T-helper 2 cell treated with Interferon-gamma antibody and Interleukin-4, amounts not matched to agents 100 ng/mL and 5 ng/mL, for 36 hours (primary cell): ENCODE measurements around the gene ZNF197. TPM values are rescaled to one million over a fixed set of nuclear protein-coding genes. Genes with fewer than 3 reads are reported as not detected.
"Not testable (repeated sequence)": the region's sequence is repeated elsewhere in the genome, so short reads cannot be mapped to it uniquely, and the experiment has no call there.

ENCODE experiments used
- intact Hi-C: fragments of 100-400 bp; cut with micrococcal nuclease; formaldehyde crosslinking; loops from one replicate; pipeline ENCODE4 v1.15.1; 2023
- total RNA-seq: library from RNA; stranded (reverse); gene quantifications from 2 replicates; pipeline ENCODE4 v1.2.3, GENCODE V29; 2022

Gene ZNF197
- total RNA-seq, 1 donor from 2014 or later, result 12.1 TPM

DNA sequence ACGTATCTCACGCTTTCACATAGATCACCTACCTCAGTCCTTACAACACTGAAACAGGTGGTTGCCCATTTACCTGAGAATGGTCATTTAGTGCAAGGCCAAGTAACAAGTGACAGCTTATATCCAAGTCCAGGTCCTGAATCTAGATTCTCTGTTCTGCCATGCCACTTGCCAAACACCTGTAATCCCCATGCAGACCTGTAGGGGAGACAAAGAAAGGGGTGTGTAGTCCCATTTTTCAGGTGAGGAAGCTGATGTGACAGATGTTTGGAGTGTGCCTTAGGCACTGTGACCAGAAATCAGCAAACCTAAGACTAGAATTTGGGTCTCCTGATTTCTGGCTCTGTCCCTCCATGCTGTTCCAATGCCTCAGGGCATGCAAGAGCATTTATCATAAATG is 36.4 kb downstream of the ZNF197 start:
- intact Hi-C loops, result no loop called here

DNA sequence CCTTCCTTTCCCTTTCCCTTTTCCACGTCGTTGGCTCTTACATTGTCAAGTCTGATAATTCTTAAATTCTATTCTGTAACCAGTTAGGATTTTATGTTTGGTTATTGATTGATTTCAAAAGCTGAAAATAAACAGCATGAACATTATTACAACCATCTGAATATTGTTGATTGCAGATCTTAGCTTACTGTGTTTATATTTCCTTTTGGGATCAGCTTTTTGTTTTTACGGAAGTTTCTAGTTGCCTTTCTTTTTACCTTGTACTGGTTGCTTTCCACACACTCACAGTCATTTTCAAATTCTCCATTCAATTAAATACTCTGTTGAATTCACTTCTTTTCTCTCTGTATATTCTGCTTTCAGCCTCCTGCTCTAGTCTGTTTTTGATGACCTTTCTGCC is 40.3 kb downstream of the ZNF197 start:
- intact Hi-C loops, result no loop called here

DNA sequence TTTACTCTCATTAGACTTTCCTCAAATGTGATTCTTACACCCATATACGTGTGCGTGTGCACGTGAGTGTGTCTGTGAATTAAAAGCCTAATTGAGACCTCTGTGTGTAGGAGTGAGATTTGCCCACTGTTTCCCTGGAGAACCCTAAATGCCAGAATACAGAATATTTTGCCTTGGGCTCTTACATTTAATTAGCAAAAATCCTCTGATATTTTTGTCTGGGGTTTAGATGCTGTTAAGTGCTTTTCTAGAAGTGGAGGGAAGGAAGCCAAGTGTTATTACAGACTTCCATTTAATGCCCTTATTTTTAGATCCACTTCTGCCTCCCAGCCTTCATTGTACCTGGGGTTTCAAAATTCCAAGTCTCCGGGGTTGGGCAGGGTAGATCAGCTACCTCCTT is 41.5 kb downstream of the ZNF197 start:
- intact Hi-C loops, result no loop called here

- intact Hi-C loops, result no loop called here
These were observed 44.9 kb downstream of the ZNF197 start for GRCh38 chr3:44669760-44670159.

GRCh38 chr3:44673466-44673865 is 48.6 kb downstream of the ZNF197 start:
- intact Hi-C loops, result not testable (repeated sequence)

DNA sequence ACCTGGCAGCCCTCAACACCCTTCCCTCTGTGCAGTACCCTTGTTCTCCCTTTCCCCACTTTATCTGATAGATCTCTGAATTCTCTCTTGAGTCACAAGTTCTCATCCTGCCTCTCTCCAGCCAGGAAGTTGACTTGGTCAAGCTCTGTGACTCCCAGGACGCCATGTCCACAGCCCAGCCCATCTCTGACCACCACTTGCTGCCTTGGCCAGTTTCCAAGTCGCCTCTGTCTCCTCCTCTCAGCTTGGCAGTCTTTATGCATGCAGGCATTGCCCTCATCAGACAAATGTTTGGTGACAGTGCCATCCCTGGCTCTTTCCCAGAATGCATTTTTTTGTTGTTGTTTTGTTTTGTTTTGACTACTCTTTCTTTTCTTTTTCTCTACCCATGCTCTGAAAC is 49.4 kb downstream of the ZNF197 start:
- intact Hi-C loops, result no loop called here

DNA sequence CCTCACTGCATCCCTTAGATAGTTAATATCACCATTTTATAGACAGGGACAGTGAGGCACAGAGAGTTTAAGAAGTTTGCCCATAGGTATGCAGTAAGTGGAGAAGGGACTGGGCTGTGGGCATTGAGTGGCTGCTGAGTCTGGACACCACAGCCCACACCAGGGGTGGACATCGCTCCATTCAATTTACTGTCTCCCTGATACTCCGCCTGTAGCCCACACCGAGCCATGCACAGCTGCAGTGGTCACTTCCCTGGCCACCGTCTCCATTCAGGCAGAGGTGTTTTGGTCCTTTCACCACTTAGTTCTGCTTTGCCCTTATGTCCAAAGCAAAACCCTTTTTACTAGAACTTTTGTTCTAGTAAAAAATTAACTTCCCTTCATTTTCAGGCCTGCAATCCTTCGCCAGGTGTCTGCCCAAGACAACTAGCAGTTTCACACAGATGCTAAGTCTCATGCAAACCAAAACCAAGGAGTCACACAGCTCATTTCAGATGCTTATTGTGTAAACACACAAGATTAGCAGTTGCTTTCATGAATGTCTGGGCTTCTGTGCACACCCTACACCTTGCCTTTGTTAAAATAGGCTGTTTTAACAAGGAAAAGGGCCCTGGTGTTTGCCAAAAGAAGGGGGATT is 53.8 kb downstream of the ZNF197 start:
- intact Hi-C loops, result no loop called here

DNA sequence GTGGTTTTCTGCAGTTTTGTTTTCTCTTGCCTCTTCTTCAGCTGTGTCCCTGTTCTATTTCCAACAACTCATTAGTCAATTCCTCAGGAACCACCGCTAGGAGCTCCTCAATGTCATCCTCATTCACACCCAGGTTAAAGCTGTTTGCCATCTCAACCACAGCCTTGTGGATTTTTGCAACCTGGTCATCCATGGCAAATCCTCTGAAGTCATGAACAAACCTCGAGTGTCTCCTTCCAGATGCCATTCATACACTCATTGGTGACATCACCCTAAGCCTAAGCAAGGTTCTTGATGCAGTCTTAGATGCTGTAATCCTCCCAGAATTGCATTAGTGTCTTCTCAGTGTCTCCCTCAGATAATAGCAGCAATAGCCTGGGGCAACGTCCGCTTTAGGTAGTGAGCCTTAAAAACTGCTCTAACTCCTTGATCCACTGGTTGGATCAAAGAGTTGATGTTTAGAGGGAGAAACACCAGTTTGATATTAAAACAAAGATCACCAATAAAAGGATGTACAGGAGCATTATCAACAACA is 56.2 kb downstream of the ZNF197 start:
- intact Hi-C loops, result no loop called here

GRCh38 chr3:44682182-44682896 is 57.5 kb downstream of the ZNF197 start:
- intact Hi-C loops, result no loop called here

- intact Hi-C loops, result no loop called here
These were observed 60.4 kb downstream of the ZNF197 start for GRCh38 chr3:44685128-44685800.

- intact Hi-C loops, result no loop called here
These were observed 63.1 kb downstream of the ZNF197 start for GRCh38 chr3:44687898-44688297.

Other genes with a start within 250 kb of the ZNF197 start
- gene ZNF445, start 147.4 kb upstream of the ZNF197 start, total RNA-seq, result 25.6 and 25.7 TPM in 2 replicates
- 0.61 and 0.64 TPM in 2 replicates for gene ZKSCAN7, start 69.8 kb upstream of the ZNF197 start, total RNA-seq
- 0.11 and 0.14 TPM in 2 replicates for gene ZNF660, start 40.1 kb upstream of the ZNF197 start, total RNA-seq
- 2.8 and 4.0 TPM in 2 replicates for gene ZNF35, start 23.7 kb downstream of the ZNF197 start, total RNA-seq
- 0.59 and 0.68 TPM in 2 replicates for gene ZNF502, start 87.6 kb downstream of the ZNF197 start, total RNA-seq
- 1.8 and 1.9 TPM in 2 replicates for gene ZNF501, start 104.6 kb downstream of the ZNF197 start, total RNA-seq
- gene KIAA1143, start 136.6 kb downstream of the ZNF197 start, total RNA-seq, result 33.1 and 37.3 TPM in 2 replicates
- gene KIF15, start 136.8 kb downstream of the ZNF197 start, total RNA-seq, result 43.3 and 44.8 TPM in 2 replicates
- gene TMEM42, start 236.9 kb downstream of the ZNF197 start, total RNA-seq, result 9.3 and 9.4 TPM in 2 replicates
- not detected in 2 replicates for gene TGM4, start 249.6 kb downstream of the ZNF197 start, total RNA-seq